SK-N-DZ (cell line): ENCODE measurements around the gene SQOR. TPM values are rescaled to one million over a fixed set of nuclear protein-coding genes. Genes with fewer than 3 reads are reported as not detected.
A peak's percentile ranks its signal among the peaks of the same experiment; 100 is the strongest.

Experiments used
- DNase-seq: peaks from one replicate; pipeline ENCODE4 v3.0.0-alpha.2; 2015; ENCODE audit warnings: low spot score
- polyA plus RNA-seq, 2 experiments: library from polyadenylated mRNA; depleted of rRNA; stranded (reverse); fragments of >200 nt; gene quantifications; 2 replicates each; pipeline ENCODE4 v1.2.3, GENCODE V29; 2014

SQOR gene
- polyA plus RNA-seq (2014; cell fraction: cytosol; rRNA removed) = 0.74 and 1.9 TPM in 2 replicates
- 0.30 and 0.92 TPM in 2 replicates for polyA plus RNA-seq (2014; cell fraction: nucleus; rRNA removed)

DNA sequence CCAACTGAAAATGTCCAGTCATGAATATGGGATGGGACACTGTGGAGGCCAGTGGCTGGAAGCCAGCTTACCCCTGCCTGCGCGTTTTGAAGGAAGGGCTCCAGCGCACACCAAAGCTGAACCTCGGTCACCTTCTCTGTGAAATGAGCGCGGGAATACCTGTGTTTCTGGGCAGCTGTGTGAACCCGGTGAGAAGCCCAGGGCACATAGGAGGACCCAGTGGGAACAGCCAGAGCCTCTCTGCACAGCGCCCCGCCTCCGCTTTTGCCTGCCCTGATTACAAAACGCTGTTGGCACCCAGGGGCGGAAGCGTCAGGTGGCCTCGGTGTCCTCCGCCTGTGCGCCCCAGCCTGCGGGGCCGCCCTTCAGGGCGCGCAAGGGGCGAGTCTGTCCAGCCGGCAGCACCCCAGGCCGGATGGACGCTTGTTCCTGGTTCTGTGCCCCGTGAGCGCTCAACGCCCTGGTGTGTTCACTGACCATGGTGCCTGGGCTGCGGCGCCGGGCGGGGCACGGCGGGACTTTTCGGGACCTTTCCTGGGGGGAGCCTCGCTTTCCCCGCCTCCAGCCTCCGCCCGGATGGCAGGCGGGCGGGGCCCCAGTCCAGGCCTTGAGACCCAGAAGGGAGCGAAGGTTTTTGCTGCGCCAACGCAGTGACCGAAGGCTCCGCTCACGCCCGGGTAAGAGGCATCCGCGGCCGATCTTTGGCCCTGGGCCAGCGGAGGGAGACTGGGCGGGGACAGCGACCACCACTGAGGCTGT, at the start of gene SQOR:
SQOR (plus strand) TSS at position 598 of the 759 bp plus-strand sequence. CDS start 23,895 bp downstream, outside the sequence.
- no peak for DNase-seq

DNA sequence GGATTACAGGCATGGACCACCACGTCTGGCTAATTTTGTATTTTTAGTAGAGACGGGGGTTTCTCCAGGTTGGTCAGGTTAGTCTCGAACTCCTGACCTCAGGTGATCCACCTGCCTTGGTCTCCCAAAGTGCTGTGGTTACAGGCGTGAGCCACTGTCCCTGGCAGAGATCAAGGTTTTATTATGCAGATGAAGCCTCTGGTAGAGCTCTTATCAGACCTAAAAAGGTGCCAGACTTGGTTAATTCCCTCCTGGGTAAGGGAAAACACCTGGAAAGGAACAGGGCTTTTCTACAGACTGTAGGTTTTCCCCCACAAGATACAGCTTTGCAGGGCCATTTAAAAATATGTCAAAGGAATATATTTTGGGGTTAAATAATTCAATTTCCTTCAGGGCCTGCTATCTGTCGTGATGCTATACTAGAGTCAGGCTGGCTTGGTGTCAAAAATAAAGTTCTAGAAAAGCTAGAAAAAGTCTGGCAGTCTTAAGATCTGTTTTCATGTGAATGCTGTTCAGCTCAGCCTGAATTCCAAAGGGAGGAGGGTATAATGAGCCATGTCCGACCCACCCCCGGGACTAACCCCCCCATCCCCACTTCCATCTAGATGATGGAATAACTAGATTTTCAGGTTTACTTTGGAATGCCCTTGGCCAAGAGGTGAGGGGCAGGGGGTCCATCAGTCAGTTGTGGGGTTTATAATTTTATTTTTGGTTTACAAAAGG, 49.6 kb upstream of the SQOR start:
- no peak for DNase-seq

GRCh38 chr15:45586125-45586524, 48.7 kb upstream of the SQOR start:
- no peak for DNase-seq

DNA sequence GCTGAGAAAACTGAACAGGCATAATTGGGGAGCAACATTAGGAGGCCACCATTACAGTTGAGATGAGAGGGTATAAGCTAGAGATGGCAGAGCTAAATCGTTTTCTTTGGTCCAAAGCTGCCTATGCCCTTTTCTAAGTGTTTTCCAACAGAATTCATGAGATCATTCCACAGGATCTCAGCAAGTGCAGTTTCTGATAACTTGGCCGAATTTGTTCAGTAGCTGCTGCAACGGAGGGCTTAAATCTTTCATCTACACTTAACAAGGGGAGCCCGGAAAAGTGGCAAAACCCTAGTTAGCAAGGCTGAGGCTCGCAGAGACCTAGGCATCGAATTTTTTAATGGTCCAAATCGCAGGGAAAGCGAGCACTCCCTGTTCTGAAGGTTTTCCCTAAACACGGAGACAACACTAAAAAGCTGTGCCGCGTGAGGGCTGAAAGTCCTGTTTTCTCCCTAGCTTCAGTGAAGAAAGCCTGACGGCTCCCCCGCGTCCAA, 48.2 kb upstream of the SQOR start:
- DNase-seq = no peak

DNA sequence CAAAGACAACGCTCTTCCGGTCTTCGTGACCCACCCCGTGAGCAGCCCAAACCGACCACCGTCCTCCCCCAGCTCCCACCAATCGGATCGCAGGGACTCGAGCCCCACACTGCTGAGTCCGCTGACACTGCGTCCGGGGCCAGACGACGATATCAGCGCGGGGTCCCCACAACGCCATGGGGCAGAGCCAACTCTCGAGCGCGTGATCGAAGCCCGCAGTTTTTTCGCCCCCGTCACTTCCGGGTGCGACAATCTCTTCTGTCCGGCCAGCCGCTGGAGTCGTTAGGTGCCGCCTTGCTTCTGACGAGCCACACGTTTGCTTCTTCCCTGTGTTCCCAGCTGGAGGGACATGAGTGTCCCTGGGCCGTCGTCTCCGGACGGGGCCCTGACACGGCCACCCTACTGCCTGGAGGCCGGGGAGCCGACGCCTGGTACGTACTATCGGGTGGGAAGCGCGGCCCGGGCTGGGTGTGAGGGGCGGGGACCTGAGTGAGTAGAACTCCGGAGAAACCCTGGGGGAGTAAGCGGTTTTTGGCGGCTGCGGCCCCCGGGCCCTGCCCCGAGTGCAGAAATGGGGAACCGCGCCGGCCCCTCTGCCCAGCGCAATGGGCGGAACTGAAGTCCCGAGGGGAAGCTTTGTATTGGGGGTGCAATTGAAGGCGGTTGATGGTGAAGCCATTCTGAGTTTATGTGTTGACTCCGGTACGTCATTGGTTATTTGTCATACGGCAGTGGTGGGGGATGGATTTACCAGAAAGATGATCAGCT, 47.5 kb upstream of the SQOR start, which contains the start of gene BLOC1S6:
BLOC1S6 (plus strand) TSS at position 285 of the 768 bp plus-strand sequence; CDS start at position 350, 65 bp downstream.
- peak; percentile 97 for DNase-seq

- DNase-seq = no peak
Observed at GRCh38 chr15:45587863-45588170, 47.0 kb upstream of the SQOR start.

DNA sequence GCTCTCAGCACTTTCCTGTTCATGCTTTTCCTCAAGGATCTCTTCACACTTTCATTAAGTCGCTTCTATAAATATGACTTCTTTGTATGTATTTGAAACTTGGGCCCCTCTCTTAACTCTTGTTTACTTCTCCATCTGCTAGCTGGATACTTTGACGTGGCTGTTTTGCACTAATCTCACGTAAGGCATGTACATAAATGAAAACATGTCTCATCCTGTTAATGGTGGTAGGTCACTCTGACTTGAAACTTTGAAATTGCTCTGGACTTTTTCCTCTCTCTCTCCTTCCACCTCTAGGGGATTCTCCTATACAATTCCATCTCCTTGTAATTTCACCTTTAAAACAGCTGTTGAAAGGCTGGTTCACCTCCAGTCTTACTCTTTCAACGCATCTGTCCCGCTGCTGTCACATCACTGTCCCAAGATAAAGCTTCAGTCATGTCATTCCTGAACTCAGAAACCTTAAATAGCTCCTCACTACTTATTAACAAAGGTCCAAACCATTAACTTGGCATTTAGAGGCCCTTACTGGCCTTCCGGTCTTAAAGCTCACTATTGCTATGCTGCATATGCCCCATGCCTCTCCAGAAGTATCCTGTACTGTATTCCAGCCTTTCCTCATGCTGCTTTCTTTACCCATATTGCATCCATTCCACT, 46.5 kb upstream of the SQOR start:
- DNase-seq = no peak

GRCh38 chr15:45589256-45589655, 45.6 kb upstream of the SQOR start:
- DNase-seq = no peak

GRCh38 chr15:45594319-45594718, 40.5 kb upstream of the SQOR start:
- DNase-seq = no peak

DNA sequence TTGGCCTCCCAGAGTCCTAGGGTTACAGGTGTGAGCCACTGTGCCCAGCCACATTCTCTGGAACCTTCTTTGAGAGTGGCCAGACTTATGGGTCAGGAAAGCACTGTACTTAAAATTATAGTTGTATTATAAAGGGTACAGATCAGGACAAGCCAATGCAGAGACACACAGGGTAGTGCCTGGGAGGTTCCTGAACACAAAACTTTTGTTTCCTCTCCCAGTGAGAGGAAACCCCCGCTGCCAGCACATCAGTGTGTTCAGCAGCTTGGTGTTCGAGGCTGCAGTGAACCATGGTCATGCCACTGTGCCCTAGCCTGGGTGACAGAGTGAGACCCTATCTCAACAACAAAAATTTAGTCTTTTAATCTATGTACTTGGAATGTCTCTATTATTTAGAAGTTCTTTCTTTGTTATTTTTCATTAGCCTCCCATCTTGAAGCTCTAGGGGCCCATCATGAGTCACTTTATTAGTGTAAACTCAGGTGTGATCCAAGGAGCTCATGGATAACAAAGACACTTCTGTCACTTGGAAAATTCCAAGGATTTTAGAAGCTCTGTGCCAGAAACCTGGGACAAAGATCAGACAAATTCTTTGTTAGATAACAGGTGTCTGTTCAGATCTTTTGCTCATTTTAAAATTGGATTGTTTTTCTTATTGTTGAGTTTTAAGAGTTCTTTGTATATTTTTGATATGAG, 39.8 kb upstream of the SQOR start:
- no peak for DNase-seq

- DNase-seq = no peak
Observed at GRCh38 chr15:45603881-45604280, 30.9 kb upstream of the SQOR start.

- no peak for DNase-seq
Observed at GRCh38 chr15:45604326-45604725, 30.5 kb upstream of the SQOR start.

- DNase-seq = no peak
Observed at GRCh38 chr15:45606413-45606812, 28.4 kb upstream of the SQOR start.

DNA sequence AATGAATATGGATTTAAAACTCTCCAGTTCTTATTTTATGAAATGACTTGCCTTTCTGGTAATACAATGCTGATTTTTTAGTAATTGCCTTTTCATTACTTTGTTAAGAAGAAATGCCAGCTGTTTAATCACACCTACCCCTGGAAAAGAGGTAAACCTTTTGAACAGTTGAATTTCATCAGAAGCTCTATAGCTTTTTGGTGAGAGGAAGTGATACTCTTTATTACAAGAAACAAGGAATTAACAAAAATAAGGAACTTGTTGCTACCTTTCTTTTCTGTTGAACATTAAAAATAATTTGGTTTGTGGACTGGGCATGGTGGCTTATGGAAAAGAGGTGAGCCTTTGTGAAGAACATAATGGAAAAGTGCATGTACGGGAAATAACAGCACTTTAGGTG, 28.0 kb upstream of the SQOR start:
- DNase-seq = no peak

GRCh38 chr15:45611305-45611704, 23.5 kb upstream of the SQOR start:
- no peak for DNase-seq

GRCh38 chr15:45612790-45613415, 21.9 kb upstream of the SQOR start:
- no peak for DNase-seq

GRCh38 chr15:45616901-45617323, 17.9 kb upstream of the SQOR start:
- no peak for DNase-seq

- no peak for DNase-seq
Observed at GRCh38 chr15:45618813-45619212, 16.0 kb upstream of the SQOR start.

- no peak for DNase-seq
Observed at GRCh38 chr15:45628136-45628535, 6.7 kb upstream of the SQOR start.
